IPS-15b (cell line): ENCODE data around the gene CAPN7.

Source experiments
- H3K27me3 ChIP-seq: one replicate; pipeline ENCODE4 v1.6.1; 2013; ENCODE audit warnings: low read length; ENCODE audit not compliant: control insufficient read depth, insufficient read depth
- H3K36me3 ChIP-seq: one replicate; pipeline ENCODE4 v1.6.1; 2013; ENCODE audit warnings: low read length; ENCODE audit not compliant: control insufficient read depth, insufficient read depth
- H3K4me1 ChIP-seq: one replicate; pipeline ENCODE4 v1.6.1; 2013; ENCODE audit warnings: mild to moderate bottlenecking, low read length; ENCODE audit not compliant: control insufficient read depth, insufficient read depth
- H3K4me3 ChIP-seq: one replicate; pipeline ENCODE4 v1.5.1; 2013; ENCODE audit warnings: low read depth, low read length
- H3K9ac ChIP-seq: one replicate; pipeline ENCODE4 v1.6.1; 2013; ENCODE audit warnings: low read depth, mild to moderate bottlenecking, low read length
- H3K9me3 ChIP-seq: one replicate; pipeline ENCODE4 v1.6.1; 2013; ENCODE audit warnings: mild to moderate bottlenecking, low read length; ENCODE audit not compliant: control insufficient read depth, insufficient read depth

The CAPN7 gene

DNA sequence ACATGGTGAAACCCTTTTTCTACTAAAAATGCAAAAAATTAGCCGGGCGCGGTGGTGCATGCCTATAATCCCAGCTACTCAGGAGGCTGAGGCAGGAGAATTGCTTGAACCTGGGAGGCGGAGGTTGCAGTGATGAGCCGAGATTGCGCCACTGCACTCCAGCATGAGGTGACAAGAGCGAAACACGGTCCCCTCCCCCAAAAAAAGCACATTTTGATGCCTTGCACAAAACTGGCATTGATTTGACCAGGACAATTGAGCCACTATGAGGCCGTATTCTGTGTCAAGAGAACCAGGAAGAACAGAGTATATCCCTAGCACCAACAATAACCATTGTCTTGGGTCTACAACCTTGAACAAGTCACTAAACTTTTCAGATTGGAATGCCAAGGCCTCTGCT, 75.8 kb downstream of the CAPN7 start:
- no peaks in the 10 kb centered on the region for H3K9me3 ChIP-seq
- peaks cover 14% of the 10 kb centered on the region for H3K4me1 ChIP-seq
- H3K9ac ChIP-seq = no peak overlapping the region
- H3K4me3 ChIP-seq = no peak overlapping the region
- no peaks in the 10 kb centered on the region for H3K27me3 ChIP-seq
- no peaks in the 10 kb centered on the region for H3K36me3 ChIP-seq

DNA sequence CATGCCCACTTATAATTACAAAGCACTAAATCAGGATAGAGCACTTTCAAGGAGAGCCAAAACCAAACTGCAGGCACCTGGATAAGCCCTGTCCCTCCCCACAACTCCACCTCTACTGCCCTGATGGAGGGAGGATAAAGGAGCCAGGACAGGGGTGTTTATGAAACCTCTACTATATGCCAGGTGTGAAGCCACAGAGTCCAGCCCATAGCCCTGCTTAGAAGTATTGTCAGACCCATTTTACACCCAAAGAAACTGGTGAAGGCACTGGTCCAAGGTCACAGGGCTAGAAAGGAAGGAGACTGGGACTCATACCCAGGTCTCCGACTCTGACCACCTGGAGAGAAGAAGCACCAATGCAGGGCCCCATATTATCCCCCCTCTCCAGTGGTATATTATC, 77.7 kb downstream of the CAPN7 start:
- H3K4me1 ChIP-seq = peaks cover 4% of the 10 kb centered on the region
- no peak overlapping the region for H3K9ac ChIP-seq
- H3K36me3 ChIP-seq = no peaks in the 10 kb centered on the region
- no peaks in the 10 kb centered on the region for H3K9me3 ChIP-seq
- no peak overlapping the region for H3K4me3 ChIP-seq
- no peaks in the 10 kb centered on the region for H3K27me3 ChIP-seq

DNA sequence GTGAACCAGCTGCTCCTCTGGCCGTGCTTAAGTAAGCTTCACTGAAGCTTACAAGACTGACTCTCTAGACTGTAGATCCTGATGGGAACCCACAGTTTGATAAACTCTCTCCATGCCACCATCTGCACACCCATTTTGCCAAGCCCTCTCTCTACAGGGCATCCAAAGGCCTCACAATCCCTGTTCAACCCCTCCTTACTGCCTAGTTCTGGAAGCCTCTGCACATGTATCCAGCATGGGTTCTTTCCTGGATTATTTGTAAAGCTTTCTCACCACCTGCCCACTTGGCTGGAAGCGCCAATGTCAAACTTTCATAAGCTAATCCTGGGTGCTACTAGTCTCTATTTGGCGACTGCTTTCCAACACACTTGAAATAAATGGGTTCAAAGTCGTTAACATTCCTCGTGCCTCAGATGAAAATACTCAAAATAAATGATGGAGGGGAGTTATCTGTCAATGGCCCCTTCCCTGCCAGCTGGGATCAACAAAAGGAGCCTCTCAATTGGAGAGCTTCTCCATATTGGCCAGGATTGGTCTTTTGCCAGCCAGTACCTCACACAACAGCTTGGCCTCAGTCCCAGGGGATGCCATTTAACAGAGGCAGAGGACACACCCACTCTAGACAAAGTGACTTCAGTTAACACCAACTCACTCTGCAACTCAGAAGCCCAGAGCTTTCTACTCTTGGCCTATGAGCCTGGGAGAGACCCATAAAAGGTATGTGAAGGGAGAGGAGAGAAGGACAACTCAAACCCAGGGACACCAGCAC, 78.3 kb downstream of the CAPN7 start:
- Histone ChIP-seq H3K4me1 (peaks cover 4% of the 10 kb centered on the region), H3K36me3 (no peaks in the 10 kb centered on the region), H3K27me3 (no peaks in the 10 kb centered on the region), H3K9ac (no peak overlapping the region), H3K9me3 (no peaks in the 10 kb centered on the region), H3K4me3 (no peak overlapping the region)

DNA sequence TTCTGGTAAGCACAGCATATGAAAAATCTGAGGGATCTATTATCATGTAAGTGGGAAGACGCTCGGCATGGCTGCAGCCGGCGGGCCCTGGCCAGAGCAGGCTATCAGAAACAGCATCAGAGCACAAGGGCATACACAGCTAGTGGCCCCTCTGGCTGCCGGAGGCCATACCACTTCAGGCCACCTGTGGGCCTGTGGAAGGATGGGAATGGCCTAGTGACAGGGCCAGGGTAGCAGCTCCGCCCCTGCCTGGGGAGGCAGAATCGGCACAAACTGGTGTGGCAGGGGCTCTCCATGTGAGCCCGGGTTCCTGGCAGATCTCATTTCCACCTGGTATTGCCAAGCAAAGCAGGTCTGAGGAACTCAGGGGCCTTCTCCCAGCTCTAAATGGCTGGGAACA, 80.0 kb downstream of the CAPN7 start:
- Histone ChIP-seq H3K4me3 (no peak overlapping the region), H3K27me3 (no peaks in the 10 kb centered on the region), H3K9me3 (no peaks in the 10 kb centered on the region), H3K9ac (no peak overlapping the region), H3K4me1 (no peaks in the 10 kb centered on the region), H3K36me3 (no peaks in the 10 kb centered on the region)

DNA sequence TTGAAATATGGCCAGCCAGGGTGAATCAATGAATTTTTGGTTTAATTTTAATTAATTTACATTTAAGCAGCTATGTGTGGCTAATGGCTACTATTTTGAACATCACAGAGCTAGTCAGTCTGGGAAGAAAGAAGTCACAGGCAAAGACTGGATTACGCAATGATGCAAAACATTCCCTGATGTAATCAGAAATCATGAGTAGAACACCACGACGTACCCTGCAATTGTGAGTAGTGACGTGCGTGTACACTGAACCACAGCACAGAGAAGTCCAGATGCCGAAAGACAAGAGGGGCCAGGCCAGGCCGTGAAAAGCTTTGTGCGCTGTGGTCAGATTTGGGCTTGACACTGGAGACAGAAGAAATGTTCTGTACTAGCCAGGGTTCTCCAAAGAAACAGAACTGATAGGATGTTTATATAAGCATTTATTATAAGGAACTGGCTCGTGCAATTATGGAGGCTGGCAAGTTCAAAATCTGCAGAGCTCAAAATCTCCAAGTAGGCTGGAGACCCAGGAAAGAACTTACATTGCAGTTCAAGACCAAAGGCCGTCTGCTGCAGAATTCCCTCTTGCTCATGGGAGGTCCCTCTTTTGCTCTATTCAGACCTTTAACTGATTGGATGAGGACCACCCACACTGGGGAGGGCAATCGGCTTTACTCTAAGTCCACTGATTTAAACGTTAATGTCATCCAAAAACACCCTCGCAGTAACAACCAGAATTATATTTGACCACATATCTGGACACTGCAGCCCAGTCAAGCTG, 81.7 kb downstream of the CAPN7 start:
- no peak overlapping the region for H3K9ac ChIP-seq
- no peaks in the 10 kb centered on the region for H3K9me3 ChIP-seq
- no peak overlapping the region for H3K4me3 ChIP-seq
- no peaks in the 10 kb centered on the region for H3K36me3 ChIP-seq
- no peaks in the 10 kb centered on the region for H3K4me1 ChIP-seq
- H3K27me3 ChIP-seq = no peaks in the 10 kb centered on the region

DNA sequence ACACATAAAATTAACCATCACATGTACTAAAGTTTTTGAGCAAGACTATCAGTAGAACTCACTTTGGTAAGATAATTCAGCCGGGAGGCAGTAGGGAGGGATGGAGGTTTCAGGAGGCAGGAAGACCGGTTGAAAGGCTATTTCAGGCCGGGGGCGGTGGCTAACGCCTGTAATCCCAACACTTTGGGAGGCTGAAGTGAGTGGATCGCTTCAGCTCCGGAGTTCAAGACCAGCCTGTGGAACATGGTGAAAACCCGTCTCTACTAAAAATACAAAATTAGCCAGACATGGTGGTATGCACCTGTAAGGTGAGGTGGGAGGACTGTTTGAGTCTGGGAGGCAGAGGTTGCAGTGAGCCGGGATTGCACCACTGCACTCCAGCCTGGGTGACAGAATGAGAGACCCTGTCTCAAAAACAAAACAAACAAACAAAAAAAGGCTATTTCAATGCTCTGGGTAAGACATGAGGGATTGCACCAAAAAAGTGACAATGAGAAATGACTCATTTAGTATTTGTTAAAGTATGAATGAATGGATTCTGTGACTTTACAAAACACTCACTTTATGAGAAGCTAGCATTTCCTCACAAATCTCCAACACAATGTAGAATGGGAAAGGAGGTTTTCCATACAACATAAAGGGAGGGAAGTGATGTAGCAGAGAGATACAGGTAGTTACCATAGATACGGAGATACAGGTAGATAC, 82.4 kb downstream of the CAPN7 start:
- H3K4me3 ChIP-seq = no peak overlapping the region
- H3K9ac ChIP-seq = no peak overlapping the region
- no peaks in the 10 kb centered on the region for H3K27me3 ChIP-seq
- H3K36me3 ChIP-seq = no peaks in the 10 kb centered on the region
- H3K4me1 ChIP-seq = no peaks in the 10 kb centered on the region
- no peaks in the 10 kb centered on the region for H3K9me3 ChIP-seq

DNA sequence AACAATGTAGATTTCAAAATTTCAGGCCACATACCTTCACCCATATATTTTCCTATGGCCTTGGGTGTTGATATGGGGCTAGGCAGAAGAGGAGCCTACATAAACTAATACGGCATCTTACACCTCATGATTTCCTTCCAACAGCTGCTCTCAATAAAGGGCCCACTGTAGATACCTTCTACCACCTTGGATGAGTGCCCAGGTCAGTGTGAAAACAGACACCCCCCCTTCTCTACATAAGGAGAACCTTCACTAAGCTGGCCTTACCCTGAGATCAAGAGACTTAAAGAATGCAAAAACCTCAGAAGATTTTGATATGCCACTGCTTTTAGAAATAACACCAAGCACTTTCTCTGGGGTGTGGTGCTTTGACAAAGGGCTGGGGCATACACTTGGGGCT, 83.6 kb downstream of the CAPN7 start:
- Histone ChIP-seq H3K9ac (no peak overlapping the region), H3K4me1 (no peaks in the 10 kb centered on the region), H3K27me3 (no peaks in the 10 kb centered on the region), H3K9me3 (no peaks in the 10 kb centered on the region), H3K4me3 (no peak overlapping the region), H3K36me3 (no peaks in the 10 kb centered on the region)

DNA sequence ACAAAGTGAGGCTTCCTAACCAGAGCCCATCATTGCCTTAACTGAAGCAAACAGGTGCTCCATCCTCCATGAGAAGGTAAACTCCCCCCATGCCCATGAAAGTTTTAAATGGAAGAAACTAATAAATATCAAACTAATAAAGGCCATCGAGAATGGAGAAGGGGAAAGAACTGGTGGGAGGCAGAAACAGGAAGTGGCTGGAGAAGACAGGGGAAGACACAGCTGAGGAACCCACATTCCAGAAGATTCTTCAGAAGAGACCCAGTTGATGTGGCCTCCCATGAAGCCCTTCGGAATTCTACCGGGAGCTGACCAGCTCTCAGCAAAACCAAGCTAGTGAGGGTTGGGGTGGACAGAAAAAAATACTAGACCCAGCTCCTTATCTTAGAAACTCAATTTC, 84.7 kb downstream of the CAPN7 start:
- Histone ChIP-seq H3K4me3 (no peak overlapping the region), H3K9ac (no peak overlapping the region)

DNA sequence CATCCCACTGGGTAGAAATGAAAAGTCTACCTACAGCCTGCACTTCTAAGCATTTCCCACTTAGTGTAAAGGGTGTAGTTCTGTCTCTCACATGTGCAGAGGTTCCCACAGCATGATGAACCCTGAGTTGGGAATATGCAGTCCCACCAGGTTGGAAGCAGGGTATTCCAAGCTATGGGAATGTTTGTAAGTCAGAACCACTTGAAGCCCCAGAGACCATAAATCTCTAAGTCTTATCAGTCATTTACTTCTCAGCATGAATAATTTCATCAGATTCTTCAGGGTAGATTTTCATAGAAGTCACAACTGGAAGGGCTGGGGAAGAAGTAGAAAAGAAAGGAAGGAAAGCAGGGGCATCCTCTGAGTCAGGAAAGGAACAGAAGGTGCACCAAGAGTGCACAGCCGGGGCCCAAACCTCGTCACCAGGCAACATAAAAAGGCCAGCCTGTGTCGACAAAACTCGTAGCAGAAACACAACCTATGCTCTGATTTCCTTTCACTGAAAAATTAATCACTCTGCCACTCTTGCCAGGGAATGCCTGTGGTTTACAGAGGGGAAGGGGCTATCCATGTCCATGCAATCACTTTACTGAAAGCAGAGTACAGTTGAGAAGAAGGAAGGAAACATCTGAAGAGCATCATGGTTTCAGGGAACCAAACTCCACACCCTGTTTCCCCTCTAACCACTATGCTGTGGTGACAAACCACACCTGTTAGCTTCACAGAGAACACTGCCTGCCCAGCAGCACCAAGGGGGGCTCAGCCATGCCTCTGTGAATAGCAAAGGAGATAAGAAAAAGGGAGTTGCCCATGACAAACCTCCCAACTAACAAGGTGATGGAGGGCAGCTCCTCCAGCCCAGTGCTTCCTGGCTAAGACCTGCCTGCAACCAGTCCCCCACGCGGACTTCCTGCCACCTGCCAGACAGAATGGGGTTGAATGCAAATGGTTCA, 85.8 kb downstream of the CAPN7 start:
- no peak overlapping the region for H3K4me3 ChIP-seq

More for the DNA sequence above, 84.7 kb downstream of the CAPN7 start:
- Histone ChIP-seq H3K36me3 (no peaks in the 10 kb centered on the region), H3K27me3 (no peaks in the 10 kb centered on the region), H3K4me1 (no peaks in the 10 kb centered on the region), H3K9me3 (no peaks in the 10 kb centered on the region)

DNA sequence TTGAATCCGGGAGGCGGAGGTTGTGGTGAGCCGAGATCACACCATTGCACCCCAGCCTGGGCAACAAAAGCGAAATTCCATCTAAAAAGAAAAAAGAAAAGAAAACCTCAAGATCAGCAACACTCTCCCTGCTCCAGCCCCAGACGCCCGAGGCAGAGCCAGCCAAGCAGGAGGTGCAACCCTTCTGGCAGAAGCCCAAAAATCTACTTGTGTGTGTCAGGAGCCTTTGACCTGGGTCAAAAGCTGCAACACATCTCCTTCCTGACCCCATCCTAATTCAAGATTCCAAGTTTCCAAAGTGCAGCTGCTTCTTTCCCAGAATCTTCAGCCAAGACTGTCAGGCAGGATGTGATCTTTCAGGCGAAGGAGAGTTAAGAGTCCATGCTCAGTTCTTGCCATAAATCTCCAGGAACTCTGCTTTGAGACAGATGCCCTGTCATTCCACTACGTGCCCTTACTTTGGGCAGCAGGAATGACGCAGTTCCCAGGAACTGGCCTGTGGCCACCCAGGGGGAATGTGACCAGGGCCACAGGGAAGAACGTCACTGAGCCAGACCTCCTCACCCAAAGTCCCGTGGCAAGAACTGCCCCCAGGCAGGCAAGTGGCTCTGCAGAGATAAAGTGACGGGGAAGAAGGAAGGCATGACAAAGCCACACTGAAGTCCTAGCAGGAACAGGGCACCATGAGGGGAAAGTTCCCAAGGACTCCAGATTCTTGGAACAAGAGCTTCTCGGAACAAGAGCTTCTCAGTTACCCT, 86.9 kb downstream of the CAPN7 start:
- Histone ChIP-seq H3K9ac (no peak overlapping the region), H3K36me3 (no peaks in the 10 kb centered on the region), H3K4me1 (no peaks in the 10 kb centered on the region), H3K9me3 (no peaks in the 10 kb centered on the region), H3K4me3 (no peak overlapping the region), H3K27me3 (no peaks in the 10 kb centered on the region)

More for the DNA sequence above, 85.8 kb downstream of the CAPN7 start:
- Histone ChIP-seq H3K36me3 (no peaks in the 10 kb centered on the region), H3K9me3 (no peaks in the 10 kb centered on the region), H3K4me1 (no peaks in the 10 kb centered on the region), H3K9ac (no peak overlapping the region), H3K27me3 (no peaks in the 10 kb centered on the region)
